ENCODE data around the gene TAMM41.
"Not testable (repeated sequence)": the region's sequence is repeated elsewhere in the genome, so short reads cannot be mapped to it uniquely, and the experiment has no call there.

- TF ChIP-seq, protein P1, sequence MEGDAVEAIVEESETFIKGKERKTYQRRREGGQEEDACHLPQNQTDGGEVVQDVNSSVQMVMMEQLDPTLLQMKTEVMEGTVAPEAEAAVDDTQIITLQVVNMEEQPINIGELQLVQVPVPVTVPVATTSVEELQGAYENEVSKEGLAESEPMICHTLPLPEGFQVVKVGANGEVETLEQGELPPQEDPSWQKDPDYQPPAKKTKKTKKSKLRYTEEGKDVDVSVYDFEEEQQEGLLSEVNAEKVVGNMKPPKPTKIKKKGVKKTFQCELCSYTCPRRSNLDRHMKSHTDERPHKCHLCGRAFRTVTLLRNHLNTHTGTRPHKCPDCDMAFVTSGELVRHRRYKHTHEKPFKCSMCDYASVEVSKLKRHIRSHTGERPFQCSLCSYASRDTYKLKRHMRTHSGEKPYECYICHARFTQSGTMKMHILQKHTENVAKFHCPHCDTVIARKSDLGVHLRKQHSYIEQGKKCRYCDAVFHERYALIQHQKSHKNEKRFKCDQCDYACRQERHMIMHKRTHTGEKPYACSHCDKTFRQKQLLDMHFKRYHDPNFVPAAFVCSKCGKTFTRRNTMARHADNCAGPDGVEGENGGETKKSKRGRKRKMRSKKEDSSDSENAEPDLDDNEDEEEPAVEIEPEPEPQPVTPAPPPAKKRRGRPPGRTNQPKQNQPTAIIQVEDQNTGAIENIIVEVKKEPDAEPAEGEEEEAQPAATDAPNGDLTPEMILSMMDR (IDR thresholded peaks at IDR 0.05) = not testable (repeated sequence)
- not testable (repeated sequence) for TF ChIP-seq EP300 (IDR thresholded peaks at IDR 0.05)
These were observed 15.9 kb upstream of the TAMM41 start for GRCh38 chr3:11862584-11862983.
